GM06990 (cell line): Measurements from ENCODE around the gene MRPL16.

Experiments used
- DNase-seq: peaks from one replicate; pipeline ENCODE4 v3.0.0-alpha.2; 2011; ENCODE audit not compliant: insufficient read length; ENCODE audit errors: extremely low read depth
- H3K27me3 ChIP-seq: replicated peaks from 2 replicates; pipeline ENCODE4 v1.6.0; 2011; ENCODE audit warnings: low read length; ENCODE audit not compliant: control insufficient read depth, insufficient read depth
- H3K36me3 ChIP-seq: 2 replicates; pipeline ENCODE4 v1.5.1; 2011; ENCODE audit warnings: low read length; ENCODE audit not compliant: control insufficient read depth, insufficient read depth
- H3K4me3 ChIP-seq: replicated peaks from 2 replicates; pipeline ENCODE4 v1.5.1; 2011; ENCODE audit warnings: low read depth, mild to moderate bottlenecking, control low read depth, low read length
- TF ChIP-seq, protein P1 (sequence below): IDR thresholded peaks from 2 replicates; pipeline ENCODE4 v1.5.1; 2011; ENCODE audit warnings: low read length, control low read depth, mild to moderate bottlenecking, inconsistent platforms; ENCODE audit not compliant: insufficient read depth, poor library complexity, severe bottlenecking

Gene MRPL16

DNA sequence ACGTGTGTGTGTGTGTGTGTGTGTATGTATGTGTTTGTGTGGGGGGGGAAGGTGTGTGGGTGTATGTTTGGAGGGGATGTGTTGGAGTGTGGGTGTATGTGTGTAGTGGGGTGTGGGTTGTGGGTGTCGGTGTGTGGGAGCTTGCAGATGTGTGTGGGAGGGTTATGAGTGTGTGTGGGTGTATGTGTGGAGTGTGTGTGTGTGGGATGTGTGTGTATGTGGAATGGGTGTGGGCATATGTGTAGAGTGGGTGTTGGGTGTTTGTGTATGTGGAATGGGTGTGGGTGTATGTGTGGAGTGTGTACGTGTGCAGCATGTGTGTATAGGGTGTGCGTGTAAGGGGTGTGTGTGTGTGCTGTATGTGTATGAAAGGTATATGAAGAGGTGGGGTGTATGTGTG is 40.8 kb downstream of the MRPL16 start:
- no peaks in the 10 kb centered on the region for H3K36me3 ChIP-seq
- no peak overlapping the region for H3K4me3 ChIP-seq
- H3K27me3 ChIP-seq = no peaks in the 10 kb centered on the region; the same call in 1 of the 2 replicates
- TF ChIP-seq, protein P1, sequence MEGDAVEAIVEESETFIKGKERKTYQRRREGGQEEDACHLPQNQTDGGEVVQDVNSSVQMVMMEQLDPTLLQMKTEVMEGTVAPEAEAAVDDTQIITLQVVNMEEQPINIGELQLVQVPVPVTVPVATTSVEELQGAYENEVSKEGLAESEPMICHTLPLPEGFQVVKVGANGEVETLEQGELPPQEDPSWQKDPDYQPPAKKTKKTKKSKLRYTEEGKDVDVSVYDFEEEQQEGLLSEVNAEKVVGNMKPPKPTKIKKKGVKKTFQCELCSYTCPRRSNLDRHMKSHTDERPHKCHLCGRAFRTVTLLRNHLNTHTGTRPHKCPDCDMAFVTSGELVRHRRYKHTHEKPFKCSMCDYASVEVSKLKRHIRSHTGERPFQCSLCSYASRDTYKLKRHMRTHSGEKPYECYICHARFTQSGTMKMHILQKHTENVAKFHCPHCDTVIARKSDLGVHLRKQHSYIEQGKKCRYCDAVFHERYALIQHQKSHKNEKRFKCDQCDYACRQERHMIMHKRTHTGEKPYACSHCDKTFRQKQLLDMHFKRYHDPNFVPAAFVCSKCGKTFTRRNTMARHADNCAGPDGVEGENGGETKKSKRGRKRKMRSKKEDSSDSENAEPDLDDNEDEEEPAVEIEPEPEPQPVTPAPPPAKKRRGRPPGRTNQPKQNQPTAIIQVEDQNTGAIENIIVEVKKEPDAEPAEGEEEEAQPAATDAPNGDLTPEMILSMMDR = no peak
- DNase-seq = no peak

DNA sequence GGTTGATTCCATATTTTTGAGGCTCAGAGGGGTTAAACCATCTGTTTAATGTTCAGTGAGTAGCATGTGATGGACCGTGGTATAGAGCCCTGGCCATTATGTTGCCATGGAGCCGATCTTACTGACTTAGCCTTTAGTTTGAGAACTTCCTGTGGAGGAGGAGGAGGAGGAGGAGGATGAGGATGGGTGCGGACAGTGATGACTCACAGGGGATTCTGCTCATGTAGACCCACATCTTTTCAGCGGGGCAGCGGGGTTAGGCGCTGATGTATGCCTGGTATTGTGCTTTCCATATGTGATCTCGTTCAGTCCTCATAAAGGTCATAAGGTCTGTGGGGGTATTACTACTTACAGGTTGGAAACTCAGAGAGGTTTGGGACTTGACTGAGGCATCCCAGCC is 41.5 kb downstream of the MRPL16 start:
- Histone ChIP-seq H3K27me3 (no peaks in the 10 kb centered on the region; the same call in 1 of the 2 replicates), H3K4me3 (no peak overlapping the region), H3K36me3 (no peaks in the 10 kb centered on the region)
- DNase-seq = no peak
- TF ChIP-seq, protein P1 = no peak

DNA sequence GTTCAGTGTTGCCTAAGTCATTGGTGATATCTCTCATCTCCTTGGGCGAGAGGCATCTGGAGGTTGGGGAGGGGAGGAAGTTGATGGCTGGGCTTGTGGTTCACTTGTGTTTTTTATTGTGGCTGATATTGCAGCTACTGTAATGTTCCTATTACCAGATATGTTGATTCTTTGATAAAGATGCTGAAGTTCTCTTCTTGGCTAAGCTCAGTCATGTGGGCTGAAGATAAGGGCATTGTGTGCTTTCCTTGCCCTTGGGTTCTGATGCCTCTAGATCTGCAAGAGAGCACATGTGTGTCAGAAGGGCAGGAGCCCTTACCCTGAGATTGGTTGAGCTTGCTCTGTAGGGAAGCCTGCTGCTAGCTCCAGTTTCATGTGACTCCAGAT is 43.4 kb downstream of the MRPL16 start:
- no peak for DNase-seq
- H3K36me3 ChIP-seq = no peaks in the 10 kb centered on the region
- no peaks in the 10 kb centered on the region; the same call in 1 of the 2 replicates for H3K27me3 ChIP-seq
- TF ChIP-seq, protein P1 = no peak
- no peak overlapping the region for H3K4me3 ChIP-seq

DNA sequence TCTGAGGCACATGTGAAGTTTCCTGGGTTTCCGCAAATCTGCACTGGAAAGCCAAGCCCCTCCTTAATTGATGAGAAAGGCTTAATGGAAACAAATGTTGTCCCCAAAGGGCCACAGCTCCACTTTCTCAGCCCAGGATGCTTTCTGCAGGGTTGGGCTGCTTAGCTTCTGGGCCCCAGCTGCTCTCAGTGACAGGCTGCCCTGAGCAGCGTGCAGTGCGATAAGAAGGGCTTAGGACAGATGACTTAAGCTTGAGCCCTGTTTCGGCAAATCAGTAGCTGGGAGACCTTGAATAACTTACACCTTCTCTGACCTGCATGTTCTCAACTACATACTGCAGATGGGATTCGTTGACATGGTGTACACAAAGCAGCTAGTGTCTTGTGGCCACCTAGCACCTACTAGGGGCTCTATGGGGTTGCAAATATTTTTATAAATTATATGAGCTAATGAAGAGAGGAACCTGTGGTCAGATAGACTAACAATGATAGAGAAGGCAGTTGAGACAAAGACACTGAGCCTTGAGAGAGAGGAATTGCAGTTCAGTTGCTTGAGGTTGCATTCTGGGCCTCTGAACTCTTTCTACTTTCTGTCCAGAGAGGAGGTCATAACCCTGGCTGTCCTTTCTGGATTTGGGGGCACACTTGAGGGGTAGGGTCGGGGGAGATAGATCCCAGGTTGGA is 43.9 kb downstream of the MRPL16 start:
- Histone ChIP-seq H3K4me3 (no peak overlapping the region), H3K36me3 (no peaks in the 10 kb centered on the region), H3K27me3 (no peaks in the 10 kb centered on the region; the same call in 1 of the 2 replicates)
- TF ChIP-seq, protein P1 = no peak
- no peak for DNase-seq

DNA sequence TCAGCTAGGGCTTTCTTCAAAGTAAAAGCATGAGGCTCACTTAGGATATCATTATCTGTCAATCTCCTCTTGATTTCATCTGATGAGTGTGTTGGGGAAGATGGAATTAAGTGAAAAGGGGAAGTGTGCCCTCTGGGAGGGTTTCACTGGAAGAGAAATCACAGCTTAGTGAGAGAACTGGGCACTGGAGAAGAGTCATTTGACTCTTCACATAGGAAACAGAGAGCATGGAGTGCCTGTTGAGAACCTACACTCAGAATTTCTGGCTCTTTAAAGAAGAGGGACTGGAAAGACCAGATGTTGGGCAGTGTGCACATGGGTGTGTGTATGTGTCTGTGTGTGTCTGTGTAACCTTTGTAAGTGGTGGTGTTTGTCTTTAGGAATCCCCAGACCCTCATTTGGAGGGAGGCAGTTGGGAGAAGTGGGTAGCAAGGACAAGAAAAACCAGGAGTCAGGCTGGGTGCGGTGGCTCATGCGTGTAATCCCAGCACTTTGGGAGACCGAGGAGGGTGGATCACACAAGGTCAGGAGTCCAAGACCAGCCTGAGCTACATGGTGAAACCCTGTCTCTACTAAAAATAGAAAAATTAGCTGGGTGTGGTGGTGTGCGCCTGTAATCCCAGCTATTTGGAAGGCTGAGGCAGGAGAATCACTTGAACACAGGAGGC is 45.4 kb downstream of the MRPL16 start:
- TF ChIP-seq, protein P1 = no peak
- no peak for DNase-seq
- H3K4me3 ChIP-seq = no peak overlapping the region
- H3K36me3 ChIP-seq = no peaks in the 10 kb centered on the region
- H3K27me3 ChIP-seq = no peaks in the 10 kb centered on the region; the same call in none of the 2 replicates
